NCI-H1092 treated with DMSO at 0.1 percent for 48 hours (cell line): ENCODE measurements around the gene GHITM.
"Not testable (repeated sequence)": the region's sequence is repeated elsewhere in the genome, so short reads cannot be mapped to it uniquely, and the experiment has no call there.

Experiments
- DNase-seq: peaks from one replicate; lab custom pipeline; 2025; lab: John Stamatoyannopoulos, UW

The GHITM gene

DNA sequence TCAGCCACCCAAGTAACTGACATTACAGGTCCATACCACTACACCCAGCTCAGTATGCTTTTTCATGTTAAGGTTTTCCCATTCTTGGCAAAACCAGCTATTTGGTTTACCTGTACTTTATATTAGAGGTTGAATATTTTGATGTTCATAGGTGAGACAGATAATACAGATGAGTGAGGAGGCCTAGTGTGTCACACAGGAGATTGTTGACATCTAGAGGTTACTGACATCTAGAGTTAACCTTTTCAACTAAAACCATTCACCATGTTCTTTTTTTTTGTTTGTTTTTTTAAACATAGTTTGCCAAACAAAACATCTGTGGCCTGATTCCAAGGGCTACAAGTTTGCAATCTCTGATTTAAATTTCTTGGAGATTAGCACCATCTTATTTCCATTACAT is 8.0 kb downstream of the GHITM start:
- no peak for DNase-seq

DNA sequence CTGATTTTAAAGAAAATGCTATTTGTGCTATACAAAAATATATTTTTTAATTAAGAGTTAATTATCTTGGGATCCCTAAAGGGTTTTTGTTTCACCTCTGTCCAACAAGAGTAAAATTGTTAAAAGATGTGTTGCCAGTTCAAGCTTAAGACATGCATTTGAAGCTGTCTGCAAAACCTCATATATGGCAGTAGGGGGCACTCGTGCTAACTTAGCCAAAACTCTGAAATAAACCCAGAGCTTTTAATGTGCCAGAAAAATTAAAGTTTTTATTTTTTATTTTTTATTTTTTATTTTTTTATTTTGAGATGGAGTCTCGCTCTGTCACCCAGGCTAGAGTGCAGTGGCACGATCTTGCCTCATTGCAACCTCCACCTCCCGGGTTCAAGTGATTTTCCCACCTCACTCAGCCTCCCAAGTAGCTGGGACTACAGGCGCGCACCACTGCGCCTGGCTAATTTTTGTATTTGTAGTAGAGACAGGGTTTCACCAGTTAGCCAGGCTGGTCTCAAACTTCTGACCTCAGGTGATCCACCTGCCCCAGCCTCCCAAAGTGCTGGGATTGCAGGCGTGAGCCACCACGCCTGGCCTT is 8.8 kb downstream of the GHITM start:
- peak; percentile 13 for DNase-seq

DNA sequence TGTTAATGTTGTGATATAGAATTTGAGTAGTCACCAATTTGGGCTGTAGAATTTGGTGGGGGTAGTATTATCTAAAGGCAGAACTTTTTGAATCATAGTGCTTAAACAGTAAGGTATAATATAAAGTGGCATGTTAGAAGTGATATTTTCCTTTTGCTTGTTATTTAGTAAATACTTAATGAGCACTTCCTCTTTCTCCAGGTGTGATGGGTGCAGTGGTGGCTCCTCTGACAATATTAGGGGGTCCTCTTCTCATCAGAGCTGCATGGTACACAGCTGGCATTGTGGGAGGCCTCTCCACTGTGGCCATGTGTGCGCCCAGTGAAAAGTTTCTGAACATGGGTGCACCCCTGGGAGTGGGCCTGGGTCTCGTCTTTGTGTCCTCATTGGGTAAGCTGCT is 10.5 kb downstream of the GHITM start:
- DNase-seq, result no peak

DNA sequence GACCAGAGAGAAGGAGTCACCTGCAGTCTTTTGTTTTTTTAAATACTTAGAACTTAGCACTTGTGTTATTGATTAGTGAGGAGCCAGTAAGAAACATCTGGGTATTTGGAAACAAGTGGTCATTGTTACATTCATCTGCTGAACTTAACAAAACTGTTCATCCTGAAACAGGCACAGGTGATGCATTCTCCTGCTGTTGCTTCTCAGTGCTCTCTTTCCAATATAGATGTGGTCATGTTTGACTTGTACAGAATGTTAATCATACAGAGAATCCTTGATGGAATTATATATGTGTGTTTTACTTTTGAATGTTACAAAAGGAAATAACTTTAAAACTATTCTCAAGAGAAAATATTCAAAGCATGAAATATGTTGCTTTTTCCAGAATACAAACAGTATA is 13.5 kb downstream of the GHITM start:
- no peak for DNase-seq

DNA sequence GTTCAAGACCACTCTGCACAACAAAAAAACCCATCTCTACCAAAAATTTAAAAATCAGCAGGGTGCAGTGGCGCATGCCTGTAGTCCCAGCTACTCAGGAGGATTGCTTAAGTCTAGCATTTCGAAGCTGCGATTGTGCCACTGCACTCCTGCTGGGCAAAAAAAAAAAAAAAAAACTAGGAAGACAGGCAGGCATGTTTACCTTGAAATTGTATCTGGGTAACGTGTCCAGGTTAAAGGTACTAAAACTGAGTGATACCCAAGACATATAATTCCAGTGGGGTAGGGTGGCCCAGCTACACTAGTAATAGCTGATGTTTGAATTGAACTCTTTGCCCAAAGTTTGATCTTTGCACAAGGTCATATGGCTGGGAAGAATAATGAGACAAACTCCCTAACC is 16.2 kb downstream of the GHITM start:
- no peak for DNase-seq

DNA sequence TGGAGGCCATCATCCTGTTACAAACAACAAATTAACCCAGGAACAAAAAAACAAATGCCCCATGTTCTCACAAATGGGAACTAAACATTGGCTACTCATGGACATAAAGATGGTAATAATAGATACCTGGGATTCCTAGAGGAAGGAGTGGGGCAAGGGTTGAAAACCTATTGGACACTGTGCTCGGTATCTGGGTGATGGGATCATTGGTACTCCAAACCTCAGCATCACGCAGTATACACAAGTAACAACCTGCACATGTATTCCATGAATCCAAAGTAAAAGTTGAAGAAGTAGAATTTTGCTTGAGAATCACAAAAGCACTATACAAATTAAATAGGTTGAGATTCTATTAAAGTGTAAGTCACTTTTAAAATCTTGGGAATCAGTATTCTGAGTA is 16.7 kb downstream of the GHITM start:
- DNase-seq, result no peak

DNA sequence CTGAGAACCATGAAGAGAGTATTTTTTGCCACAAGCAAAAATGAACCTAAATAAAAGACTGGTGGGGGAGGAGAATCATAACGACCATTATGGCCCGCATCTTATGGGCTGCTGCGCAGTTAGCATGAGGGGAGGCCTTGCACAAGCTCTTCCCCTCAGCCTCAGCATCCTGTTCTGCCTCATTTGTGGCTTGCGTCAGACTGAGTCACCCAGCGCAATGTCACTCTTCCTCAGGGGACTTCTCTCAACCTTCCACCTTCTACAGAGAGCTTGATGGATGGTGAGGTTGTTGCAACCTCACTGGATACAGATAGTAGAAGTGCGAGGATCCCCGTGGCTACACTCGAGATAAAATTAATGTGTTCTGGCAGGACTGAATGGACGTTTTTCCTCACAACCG is 17.5 kb downstream of the GHITM start:
- no peak for DNase-seq

DNA sequence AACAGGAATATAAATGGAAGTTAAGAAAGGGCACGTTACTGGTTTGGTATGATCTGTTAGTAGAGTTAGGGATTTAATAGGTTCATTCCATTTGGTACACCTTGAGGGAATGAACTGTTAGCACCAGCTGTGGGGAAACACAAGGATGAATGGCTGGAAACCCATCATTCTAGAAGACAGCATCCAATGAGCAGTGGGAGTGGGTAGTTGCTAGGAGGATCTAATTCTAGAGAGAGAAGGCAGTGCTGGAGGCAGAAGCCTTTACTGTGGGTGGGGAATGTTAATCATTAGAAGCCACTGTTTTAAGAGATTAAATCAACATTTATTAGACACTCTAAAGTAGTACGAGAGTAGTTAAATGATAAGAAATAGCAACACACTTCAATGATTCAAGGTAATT is 18.8 kb downstream of the GHITM start:
- DNase-seq, result no peak

DNA sequence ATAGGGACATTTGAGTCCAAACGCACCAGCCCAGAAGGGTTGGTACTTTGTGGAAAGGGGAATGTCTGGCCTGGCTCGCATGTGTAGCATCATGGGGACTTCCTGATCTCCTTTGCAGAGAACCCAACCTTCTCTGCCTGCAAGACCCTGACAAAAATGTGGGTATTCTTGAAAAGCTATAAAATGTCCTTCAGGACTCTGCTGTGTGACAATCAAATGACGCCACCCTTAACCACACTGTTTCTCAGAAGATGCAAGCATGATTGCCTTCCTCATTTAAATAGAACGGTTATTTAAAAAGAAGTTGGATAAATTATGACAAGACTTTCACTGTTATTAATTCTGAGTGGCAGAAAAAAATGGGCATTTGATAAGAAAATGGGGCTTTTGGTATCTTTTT is 19.2 kb downstream of the GHITM start:
- DNase-seq, result no peak

DNA sequence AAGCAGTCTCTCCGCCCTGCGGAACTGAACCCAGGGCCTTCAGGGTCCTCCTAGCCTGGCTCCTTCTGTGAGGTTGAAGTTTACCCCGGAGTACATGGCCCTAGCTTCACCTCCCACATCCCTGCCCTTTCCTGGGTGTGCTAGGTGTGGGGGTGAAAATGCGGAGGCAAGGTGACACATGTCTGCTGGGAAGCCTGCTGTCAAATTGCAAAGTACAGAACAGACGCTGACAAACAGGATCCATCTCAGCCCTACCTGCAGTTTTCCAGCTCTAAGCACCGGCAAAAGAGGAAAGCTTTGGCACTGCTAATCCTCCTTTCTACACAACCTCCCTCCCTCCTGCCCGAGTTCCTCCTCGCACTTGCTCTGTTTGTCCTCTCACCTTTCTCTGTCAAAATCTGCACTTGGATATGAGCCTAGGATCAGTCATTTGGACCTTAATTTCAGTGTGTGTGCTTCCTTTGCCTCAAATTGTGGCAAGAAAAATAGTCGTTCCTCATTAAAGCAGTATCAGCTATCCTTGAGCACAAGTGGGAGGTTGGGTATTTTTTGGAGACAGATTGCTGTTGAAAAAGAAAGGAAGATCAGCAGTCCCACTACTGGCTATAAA is 19.9 kb downstream of the GHITM start:
- no peak for DNase-seq

DNA sequence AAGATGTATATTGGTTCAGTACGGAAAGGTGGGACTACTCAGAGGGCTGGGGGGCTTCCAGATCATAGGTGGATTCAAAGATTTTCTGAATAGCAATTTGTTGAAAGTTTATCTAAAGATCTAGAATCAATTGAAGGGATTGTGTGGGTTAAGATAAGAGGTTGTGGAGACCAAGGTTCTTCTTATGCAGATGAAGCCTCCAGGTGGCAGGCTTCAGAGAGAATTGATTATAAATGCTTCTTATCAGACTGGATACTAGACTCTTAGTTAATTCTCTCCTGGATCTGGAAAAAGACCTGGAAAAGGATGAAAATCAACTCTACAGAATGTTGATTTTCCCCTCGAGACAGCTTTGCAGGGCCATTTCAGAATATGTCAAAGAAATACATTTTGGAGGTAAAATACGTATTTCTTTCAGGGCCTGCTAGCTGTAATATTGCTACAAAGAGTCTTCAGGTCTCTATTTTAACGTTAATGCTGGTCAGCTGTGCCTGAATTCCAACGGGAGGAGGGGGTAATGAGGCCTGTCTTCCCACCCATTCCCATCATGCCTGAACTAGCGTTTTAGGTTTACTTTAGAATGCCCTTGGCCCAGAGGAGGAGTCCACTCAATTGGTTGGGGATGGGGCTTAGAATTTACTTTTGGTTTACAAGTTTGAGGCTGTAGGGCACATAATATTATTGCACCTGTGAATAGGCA is 21.5 kb downstream of the GHITM start:
- no peak for DNase-seq

DNA sequence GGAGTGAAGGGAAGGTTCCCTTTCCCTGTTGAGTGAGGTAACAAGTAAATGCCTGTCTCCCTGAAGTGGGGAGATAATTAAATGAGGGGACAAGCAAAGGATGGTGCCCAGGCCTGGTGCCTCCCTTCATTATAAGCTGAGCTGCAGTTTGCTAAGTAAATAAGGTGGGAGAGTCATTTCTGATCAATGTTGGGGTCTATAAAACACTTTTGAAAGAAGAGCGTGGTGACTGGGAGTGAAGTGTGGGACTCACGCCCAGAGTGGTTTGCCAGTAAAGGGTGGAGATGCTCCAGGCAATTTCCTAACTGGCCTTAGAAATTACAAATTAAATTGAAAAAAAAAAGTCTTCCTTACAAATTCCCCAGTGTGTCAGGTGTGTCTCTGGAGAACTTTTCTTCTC is 24.7 kb downstream of the GHITM start:
- DNase-seq, result no peak

DNA sequence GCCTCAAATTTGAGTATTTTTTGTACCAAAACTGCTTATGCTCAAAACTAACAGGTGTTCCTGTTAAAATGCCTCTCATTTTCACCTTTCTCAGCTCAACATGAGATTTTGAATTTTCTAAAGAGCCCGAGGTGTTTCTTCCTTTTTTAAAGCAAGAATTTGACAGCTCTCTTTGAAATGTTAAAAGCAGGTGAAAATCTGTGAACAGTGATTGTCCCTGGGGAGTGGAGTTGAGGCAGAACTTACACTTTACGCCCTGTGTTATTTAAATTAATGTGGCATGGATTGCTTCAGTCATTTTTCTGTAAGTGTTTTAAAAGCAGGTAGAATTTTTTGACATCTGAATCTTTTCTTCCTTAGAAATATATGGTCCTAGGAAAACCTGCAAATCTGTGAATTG is 25.1 kb downstream of the GHITM start:
- no peak for DNase-seq

DNA sequence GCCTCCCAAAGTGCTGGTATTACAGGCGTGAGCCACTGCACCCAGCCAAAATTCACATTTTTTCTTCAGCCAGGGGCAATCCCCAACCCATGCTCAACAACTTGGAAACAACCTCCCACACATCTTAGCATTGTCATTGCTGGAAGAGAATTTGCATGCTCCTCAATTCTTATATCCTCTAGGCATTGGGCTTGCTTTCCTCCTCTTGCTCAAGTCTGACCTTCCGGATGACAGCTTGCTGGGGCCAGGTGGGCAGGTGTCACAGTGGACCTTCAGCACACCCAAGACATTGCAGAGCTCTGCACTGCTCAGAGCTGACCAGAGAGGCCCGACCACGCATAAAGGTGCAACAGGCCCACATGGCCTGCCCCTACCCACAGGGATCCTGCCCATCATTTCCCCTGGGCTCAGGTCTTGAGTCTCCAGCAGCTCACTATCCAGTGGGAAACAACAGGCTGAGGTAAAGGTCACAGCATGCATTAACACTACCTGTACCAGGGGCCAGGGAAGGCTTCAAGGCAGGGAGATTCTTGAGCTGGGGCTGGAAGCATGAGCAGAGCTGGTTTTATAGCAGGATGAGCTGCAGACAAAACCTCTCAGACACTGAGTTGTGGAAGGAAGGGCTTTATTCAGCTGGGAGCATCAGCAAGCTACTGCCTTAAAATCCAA is 27.4 kb downstream of the GHITM start:
- no peak for DNase-seq

DNA sequence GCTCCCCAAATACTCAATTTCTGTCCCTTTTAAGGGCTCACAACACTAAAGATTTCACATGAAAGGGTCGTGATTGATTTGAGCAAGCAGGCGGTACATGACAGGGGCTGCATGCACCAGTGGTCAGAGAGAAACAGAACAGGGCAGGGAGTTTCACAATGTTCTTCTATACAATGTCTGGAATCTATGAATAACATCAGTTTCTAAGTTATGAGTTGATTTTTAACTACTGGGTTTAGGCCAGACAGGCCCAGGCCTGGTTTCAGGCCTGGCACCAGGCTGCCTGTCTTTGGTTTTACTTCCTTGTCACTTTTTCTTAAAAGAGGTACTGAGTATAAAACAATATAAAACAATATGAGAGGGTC is 28.0 kb downstream of the GHITM start:
- not testable (repeated sequence) for DNase-seq

DNA sequence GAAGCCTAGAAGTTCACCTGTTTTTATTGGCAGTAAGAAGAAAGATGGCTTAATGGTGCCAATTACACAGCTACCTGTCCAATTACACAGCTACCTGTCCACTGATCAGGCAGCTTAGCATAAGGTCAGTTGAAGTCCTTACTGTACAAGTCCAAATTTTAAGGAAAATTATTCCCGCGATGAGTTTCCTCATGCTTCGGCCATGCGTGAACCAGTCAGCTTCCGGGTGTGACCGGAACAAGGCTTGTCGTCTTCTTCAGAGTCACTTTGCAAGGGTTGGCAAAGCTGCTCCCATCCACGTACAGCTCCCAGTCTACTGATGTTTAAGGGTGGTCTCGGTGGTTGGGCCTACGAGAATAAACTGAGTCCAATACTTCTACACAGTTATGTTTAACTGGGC is 29.1 kb downstream of the GHITM start:
- not testable (repeated sequence) for DNase-seq

DNA sequence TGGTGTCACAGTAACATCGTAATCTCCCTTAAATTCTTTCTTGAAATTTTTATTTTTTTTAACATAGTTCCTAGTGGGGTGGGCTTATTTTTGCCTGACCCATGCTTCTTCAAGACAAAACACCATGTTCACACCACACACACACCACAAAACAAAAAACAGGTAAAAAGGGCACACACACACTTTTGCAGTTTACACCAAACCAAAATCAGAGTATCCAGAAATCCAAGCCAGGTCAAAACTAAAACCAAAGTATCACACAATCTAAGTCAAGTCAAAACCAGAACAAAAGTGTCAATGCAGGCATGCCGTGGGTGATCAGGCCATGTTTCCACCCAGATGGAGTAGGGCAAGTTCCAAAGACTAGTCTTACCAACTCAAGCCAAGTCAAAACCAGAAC is 31.9 kb downstream of the GHITM start:
- not testable (repeated sequence) for DNase-seq

DNA sequence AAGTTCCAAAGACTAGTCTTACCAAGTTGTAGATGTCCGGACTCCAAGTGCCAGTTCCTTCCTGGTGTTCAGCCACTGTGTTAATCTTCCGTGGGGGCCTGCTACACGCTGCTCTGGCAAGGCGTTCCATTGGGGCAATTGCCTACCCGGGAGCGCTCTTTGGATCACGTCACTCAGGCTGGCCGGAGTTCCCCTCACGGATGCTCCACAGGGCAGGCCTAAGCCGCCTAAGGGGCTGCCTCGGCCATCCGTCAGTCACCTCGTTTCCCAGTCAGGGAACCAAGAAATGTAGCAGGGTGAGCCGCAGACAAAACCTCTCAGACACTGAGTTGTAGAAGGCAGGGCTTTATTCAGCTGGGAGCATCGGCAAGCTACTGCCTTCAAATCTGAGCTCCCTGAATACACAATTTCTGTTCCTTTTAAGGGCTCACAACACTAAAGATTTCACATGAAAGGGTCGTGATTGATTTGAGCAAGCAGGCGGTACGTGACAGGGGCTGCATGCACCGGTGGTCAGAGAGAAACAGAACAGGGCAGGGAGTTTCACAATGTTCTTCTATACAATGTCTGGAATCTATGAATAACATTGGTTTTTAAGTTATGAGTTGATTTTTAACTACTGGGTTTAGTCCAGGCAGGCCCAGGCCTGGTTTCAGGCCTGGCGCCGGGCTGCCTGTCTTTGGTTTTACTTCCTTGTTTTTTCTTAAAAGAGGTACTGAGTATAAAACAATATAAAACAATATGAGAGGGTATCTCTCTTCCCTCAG is 32.6 kb downstream of the GHITM start:
- DNase-seq, result not testable (repeated sequence)

DNA sequence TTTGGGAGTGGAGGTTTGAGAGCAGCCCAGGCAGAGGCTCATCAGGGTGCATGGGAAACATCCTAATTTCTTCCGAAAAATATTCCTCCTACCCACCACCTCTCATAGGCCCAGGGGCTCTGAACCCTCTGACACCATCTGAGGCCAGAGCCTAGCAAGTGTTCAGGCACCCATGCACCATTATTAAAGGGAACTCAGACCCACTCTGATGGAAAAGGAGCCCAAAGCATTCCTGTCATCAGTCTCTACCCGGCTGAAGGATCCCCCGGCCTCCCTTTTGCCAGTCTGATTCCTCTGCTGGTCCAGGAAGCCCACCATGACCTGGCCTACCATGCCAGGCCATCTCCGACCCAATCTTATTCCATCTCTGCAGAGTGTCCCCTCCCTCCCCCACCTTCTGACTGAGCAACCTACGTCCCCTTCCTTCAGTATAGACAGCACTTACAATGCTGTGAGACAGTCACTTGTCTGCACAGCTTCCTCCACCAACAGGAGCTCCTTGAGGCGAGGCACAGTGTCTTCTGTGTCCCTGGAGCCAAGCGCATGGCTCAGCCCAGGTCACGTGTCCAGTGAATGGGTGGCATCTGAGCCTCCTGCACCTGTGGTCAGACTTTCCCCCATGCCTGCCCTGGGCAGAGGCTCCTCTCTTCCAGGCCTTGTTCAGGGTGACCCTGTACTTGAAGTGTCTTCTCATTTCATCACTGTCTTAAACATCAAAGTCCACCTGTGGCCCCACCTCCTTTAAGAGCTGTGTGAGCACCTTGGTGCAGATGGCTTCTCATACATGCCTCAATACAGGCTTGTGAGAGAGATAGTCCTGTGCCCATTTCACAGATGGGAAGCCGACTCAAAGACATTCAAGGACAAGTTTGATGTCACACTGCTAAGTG is 33.4 kb downstream of the GHITM start:
- no peak for DNase-seq

DNA sequence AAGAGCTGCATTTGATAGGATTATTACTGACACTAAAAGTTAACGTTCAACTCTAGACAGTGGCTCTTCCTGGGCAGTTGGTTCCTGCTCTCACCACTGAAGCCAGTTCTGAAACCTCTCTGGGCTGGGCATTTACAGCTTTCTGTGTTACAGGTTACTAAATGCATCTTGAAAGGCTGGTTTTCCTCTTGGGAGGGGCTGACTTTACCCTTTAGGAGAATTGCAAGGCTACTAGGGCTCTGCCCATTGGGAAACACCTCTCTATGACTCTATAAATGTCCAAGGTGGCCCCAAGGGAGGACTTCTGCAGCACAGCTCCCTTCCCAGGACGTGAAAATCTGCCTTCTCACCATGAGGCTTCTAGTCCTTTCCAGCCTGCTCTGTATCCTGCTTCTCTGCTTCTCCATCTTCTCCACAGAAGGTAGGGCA is 34.2 kb downstream of the GHITM start, which contains the start of gene GPR15LG:
Gene GPR15LG (plus strand): TSS at position 301 of the 429 bp plus-strand sequence. CDS start 51 bp downstream, at position 352.
- no peak for DNase-seq

DNA sequence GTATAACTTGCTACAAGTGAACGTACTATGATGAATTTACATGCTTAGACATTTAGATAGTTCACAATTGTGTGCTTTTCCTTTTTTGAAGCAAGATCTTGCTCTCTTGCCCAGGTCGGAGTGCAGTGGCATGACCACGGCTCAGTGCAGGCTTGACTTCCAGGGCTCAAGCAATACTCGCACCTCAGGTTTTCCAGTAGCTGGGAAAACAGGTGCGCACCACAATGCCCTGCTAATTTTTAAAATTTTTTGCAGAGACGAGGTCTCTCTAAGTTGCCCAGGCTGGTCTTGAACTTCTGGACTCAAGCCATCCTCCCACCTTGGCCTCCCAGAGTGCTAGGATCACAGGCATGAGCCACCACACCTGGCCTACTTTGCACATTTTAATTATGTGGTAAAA is 36.1 kb downstream of the GHITM start:
- no peak for DNase-seq
